Measurements from ENCODE around the gene S100A4.

DNA sequence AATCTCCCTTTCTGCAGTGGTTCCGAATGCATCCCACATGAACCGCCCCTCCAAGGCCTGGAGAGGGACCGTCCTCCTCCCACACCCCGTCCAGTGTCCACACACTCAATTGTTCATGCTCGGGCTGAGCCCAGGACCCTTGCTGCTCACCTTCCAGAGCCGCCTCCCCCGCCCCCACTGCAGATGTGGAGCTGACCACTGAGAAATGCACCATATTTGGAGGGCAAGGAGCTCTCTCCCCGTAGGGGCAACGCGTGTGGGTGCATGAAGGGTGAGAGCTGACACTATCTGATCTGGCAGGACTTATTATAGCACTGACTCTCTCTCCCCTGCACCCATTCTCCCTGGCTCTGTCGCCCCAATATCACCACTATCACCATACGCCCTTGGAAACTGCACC, 7.5 kb upstream of the S100A4 start:
- TF ChIP-seq EP300 (IDR thresholded peaks at IDR 0.05) = no peak
- TF ChIP-seq, protein P1, sequence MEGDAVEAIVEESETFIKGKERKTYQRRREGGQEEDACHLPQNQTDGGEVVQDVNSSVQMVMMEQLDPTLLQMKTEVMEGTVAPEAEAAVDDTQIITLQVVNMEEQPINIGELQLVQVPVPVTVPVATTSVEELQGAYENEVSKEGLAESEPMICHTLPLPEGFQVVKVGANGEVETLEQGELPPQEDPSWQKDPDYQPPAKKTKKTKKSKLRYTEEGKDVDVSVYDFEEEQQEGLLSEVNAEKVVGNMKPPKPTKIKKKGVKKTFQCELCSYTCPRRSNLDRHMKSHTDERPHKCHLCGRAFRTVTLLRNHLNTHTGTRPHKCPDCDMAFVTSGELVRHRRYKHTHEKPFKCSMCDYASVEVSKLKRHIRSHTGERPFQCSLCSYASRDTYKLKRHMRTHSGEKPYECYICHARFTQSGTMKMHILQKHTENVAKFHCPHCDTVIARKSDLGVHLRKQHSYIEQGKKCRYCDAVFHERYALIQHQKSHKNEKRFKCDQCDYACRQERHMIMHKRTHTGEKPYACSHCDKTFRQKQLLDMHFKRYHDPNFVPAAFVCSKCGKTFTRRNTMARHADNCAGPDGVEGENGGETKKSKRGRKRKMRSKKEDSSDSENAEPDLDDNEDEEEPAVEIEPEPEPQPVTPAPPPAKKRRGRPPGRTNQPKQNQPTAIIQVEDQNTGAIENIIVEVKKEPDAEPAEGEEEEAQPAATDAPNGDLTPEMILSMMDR (IDR thresholded peaks at IDR 0.05) = no peak
- TF ChIP-seq POLR2A (IDR thresholded peaks at IDR 0.05) = no peak
